ENCODE results near the gene COG6.

The COG6 gene

GRCh38 chr13:39655569-39656324 is at the start of gene COG6:
Gene COG6 (plus strand): TSS chr13:39655662. CDS start chr13:39655727, 65 bp downstream.
- DNase-seq (ENCODE audit: low read depth in 1 of 2, low spot score in 1 of 2) = peak; percentile 94

- no peak for DNase-seq (ENCODE audit: low read depth in 1 of 2, low spot score in 1 of 2)
These were observed 49.7 kb upstream of the COG6 start for GRCh38 chr13:39605677-39606320.

GRCh38 chr13:39607876-39608275 is 47.6 kb upstream of the COG6 start:
- no peak for DNase-seq (ENCODE audit: low read depth in 1 of 2, low spot score in 1 of 2)

- DNase-seq (ENCODE audit: low read depth in 1 of 2, low spot score in 1 of 2) = peak in 1 of 2 donors; percentile 23
These were observed 43.3 kb upstream of the COG6 start for GRCh38 chr13:39612023-39612637.

GRCh38 chr13:39616087-39616694 is 39.3 kb upstream of the COG6 start:
- DNase-seq (ENCODE audit: low read depth in 1 of 2, low spot score in 1 of 2) = no peak

GRCh38 chr13:39618561-39618960 is 36.9 kb upstream of the COG6 start:
- no peak for DNase-seq (ENCODE audit: low read depth in 1 of 2, low spot score in 1 of 2)

GRCh38 chr13:39623466-39623865 is 32.0 kb upstream of the COG6 start:
- no peak for DNase-seq (ENCODE audit: low read depth in 1 of 2, low spot score in 1 of 2)

- no peak for DNase-seq (ENCODE audit: low read depth in 1 of 2, low spot score in 1 of 2)
These were observed 24.2 kb upstream of the COG6 start for GRCh38 chr13:39631307-39631706.

- DNase-seq (ENCODE audit: low read depth in 1 of 2, low spot score in 1 of 2) = no peak
These were observed 22.5 kb upstream of the COG6 start for GRCh38 chr13:39632994-39633393.

- no peak for DNase-seq (ENCODE audit: low read depth in 1 of 2, low spot score in 1 of 2)
These were observed 19.9 kb upstream of the COG6 start for GRCh38 chr13:39635564-39635963.

GRCh38 chr13:39637890-39638289 is 17.6 kb upstream of the COG6 start:
- DNase-seq (ENCODE audit: low read depth in 1 of 2, low spot score in 1 of 2) = no peak

GRCh38 chr13:39641645-39642044 is 13.8 kb upstream of the COG6 start:
- no peak for DNase-seq (ENCODE audit: low read depth in 1 of 2, low spot score in 1 of 2)

GRCh38 chr13:39646122-39646521 is 9.3 kb upstream of the COG6 start:
- no peak for DNase-seq (ENCODE audit: low read depth in 1 of 2, low spot score in 1 of 2)

GRCh38 chr13:39655041-39655568 is 357 bp upstream of the COG6 start:
- DNase-seq (ENCODE audit: low read depth in 1 of 2, low spot score in 1 of 2) = no peak

GRCh38 chr13:39656325-39656677 is 839 bp downstream of the COG6 start:
- no peak for DNase-seq (ENCODE audit: low read depth in 1 of 2, low spot score in 1 of 2)

GRCh38 chr13:39663508-39663907 is 8.0 kb downstream of the COG6 start:
- DNase-seq (ENCODE audit: low read depth in 1 of 2, low spot score in 1 of 2) = no peak

GRCh38 chr13:39663958-39664357 is 8.5 kb downstream of the COG6 start:
- DNase-seq (ENCODE audit: low read depth in 1 of 2, low spot score in 1 of 2) = no peak

- no peak for DNase-seq (ENCODE audit: low read depth in 1 of 2, low spot score in 1 of 2)
These were observed 10.3 kb downstream of the COG6 start for GRCh38 chr13:39665763-39666162.

GRCh38 chr13:39670445-39670844 is 15.0 kb downstream of the COG6 start:
- DNase-seq (ENCODE audit: low read depth in 1 of 2, low spot score in 1 of 2) = no peak

GRCh38 chr13:39672378-39673132 is 17.1 kb downstream of the COG6 start:
- no peak for DNase-seq (ENCODE audit: low read depth in 1 of 2, low spot score in 1 of 2)

- DNase-seq (ENCODE audit: low read depth in 1 of 2, low spot score in 1 of 2) = no peak
These were observed 20.4 kb downstream of the COG6 start for GRCh38 chr13:39675904-39676303.
